ENCODE data around the gene ZBTB40.

DNA sequence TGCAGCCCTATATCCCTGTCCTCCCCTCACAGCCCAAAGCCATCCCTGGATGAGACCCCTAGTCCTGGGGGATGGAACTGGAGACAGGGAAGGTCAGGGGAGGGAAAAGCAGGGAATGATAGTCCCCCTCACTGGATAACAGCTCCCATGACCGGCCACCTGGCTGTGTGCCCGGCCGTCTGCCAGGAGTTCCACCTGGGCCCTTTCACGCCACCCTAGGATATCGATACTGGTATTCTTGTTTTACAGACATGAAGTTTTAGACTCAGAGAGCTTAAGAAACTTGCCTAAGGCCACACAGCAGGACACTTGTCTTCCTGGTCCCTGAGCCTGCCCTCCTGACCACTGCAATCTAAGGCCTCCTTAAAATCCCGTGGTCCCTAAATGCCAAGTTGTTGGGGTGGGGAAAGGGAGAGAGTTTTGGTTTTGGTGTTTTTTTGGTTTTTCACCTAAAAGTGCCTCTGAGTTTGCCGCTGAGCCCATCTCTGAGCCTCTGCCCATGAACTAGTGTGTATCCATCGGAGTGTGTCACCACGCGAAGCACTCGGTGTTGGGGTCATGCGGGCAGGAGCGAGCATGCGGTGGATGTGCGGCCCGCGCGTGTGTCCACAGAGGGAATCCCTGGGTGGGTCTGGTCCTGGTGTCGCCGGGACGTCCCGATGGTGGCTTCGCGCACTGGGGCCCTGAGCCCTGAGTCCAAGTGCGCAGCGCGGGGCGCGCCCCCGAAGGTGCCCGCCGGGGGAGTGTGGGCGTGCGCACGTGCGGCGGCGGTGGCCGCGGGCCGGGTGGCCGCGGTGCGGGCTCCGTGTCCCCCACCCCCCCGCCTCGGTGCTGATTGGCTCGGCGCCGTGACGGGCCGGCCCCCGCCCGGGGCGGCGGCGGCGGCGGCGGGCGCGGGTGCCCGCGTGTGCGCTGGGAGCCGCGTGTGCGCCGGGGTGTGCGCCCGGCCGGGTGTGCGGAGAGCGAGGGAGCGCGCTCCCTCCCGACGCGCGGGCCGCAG lies 111.2 kb downstream of the ZBTB40 start, which contains the start of gene EPHA8:
- TF ChIP-seq, protein P1, sequence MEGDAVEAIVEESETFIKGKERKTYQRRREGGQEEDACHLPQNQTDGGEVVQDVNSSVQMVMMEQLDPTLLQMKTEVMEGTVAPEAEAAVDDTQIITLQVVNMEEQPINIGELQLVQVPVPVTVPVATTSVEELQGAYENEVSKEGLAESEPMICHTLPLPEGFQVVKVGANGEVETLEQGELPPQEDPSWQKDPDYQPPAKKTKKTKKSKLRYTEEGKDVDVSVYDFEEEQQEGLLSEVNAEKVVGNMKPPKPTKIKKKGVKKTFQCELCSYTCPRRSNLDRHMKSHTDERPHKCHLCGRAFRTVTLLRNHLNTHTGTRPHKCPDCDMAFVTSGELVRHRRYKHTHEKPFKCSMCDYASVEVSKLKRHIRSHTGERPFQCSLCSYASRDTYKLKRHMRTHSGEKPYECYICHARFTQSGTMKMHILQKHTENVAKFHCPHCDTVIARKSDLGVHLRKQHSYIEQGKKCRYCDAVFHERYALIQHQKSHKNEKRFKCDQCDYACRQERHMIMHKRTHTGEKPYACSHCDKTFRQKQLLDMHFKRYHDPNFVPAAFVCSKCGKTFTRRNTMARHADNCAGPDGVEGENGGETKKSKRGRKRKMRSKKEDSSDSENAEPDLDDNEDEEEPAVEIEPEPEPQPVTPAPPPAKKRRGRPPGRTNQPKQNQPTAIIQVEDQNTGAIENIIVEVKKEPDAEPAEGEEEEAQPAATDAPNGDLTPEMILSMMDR (IDR thresholded peaks at IDR 0.05), result no peak
- no peak for TF ChIP-seq POLR2AphosphoS5 (IDR thresholded peaks at IDR 0.05)

Measured in esophagus muscularis mucosa (tissue), 3 donors.